ENCODE measurements around the gene SOCS7.

Gene SOCS7

GRCh38 chr17:38358586-38359513 is 7.2 kb downstream of the SOCS7 start:
- Histone ChIP-seq H3K4me3 (ENCODE audit: low read length) (no peak overlapping the region), H3K4me1 (ENCODE audit: insufficient read depth, low read length) (peaks cover 21% of the 10 kb centered on the region), H3K36me3 (ENCODE audit: insufficient read depth, low read length) (peaks cover 4% of the 10 kb centered on the region), H3K27me3 (ENCODE audit: insufficient read depth, low read length) (no peaks in the 10 kb centered on the region), H3K9me3 (ENCODE audit: low read length) (no peaks in the 10 kb centered on the region), H2AFZ (ENCODE audit: low read depth, low read length) (no peak overlapping the region)

GRCh38 chr17:38361694-38362465 is 10.2 kb downstream of the SOCS7 start:
- H3K36me3 ChIP-seq (ENCODE audit: insufficient read depth, low read length) = peaks cover 23% of the 10 kb centered on the region
- H3K9me3 ChIP-seq (ENCODE audit: low read length) = no peaks in the 10 kb centered on the region
- H2AFZ ChIP-seq (ENCODE audit: low read depth, low read length) = no peak overlapping the region
- H3K4me1 ChIP-seq (ENCODE audit: insufficient read depth, low read length) = peaks cover 7% of the 10 kb centered on the region
- no peaks in the 10 kb centered on the region for H3K27me3 ChIP-seq (ENCODE audit: insufficient read depth, low read length)
- H3K4me3 ChIP-seq (ENCODE audit: low read length) = no peak overlapping the region

GRCh38 chr17:38363016-38363415 is 11.4 kb downstream of the SOCS7 start:
- Histone ChIP-seq H3K9me3 (ENCODE audit: low read length) (no peaks in the 10 kb centered on the region), H3K36me3 (ENCODE audit: insufficient read depth, low read length) (peaks cover 29% of the 10 kb centered on the region), H3K4me1 (ENCODE audit: insufficient read depth, low read length) (peaks cover under 1% of the 10 kb centered on the region), H3K4me3 (ENCODE audit: low read length) (no peak overlapping the region), H3K27me3 (ENCODE audit: insufficient read depth, low read length) (no peaks in the 10 kb centered on the region), H2AFZ (ENCODE audit: low read depth, low read length) (no peak overlapping the region)

- Histone ChIP-seq H3K36me3 (ENCODE audit: insufficient read depth, low read length) (peaks cover 43% of the 10 kb centered on the region), H3K4me3 (ENCODE audit: low read length) (no peak overlapping the region), H3K9me3 (ENCODE audit: low read length) (no peaks in the 10 kb centered on the region), H2AFZ (ENCODE audit: low read depth, low read length) (no peak overlapping the region), H3K4me1 (ENCODE audit: insufficient read depth, low read length) (no peaks in the 10 kb centered on the region), H3K27me3 (ENCODE audit: insufficient read depth, low read length) (no peaks in the 10 kb centered on the region)
These were observed 13.1 kb downstream of the SOCS7 start for GRCh38 chr17:38364741-38365140.

- no peak overlapping the region for H2AFZ ChIP-seq (ENCODE audit: low read depth, low read length)
- H3K27me3 ChIP-seq (ENCODE audit: insufficient read depth, low read length) = no peaks in the 10 kb centered on the region
- H3K4me1 ChIP-seq (ENCODE audit: insufficient read depth, low read length) = no peaks in the 10 kb centered on the region
- H3K9me3 ChIP-seq (ENCODE audit: low read length) = peaks cover 3% of the 10 kb centered on the region
- no peak overlapping the region for H3K4me3 ChIP-seq (ENCODE audit: low read length)
- peaks cover 62% of the 10 kb centered on the region for H3K36me3 ChIP-seq (ENCODE audit: insufficient read depth, low read length)
These were observed 17.7 kb downstream of the SOCS7 start for GRCh38 chr17:38369124-38369886.

- Histone ChIP-seq H3K27me3 (ENCODE audit: insufficient read depth, low read length) (no peaks in the 10 kb centered on the region), H3K9me3 (ENCODE audit: low read length) (no peaks in the 10 kb centered on the region), H3K36me3 (ENCODE audit: insufficient read depth, low read length) (peaks cover 44% of the 10 kb centered on the region), H3K4me1 (ENCODE audit: insufficient read depth, low read length) (peaks cover 3% of the 10 kb centered on the region), H2AFZ (ENCODE audit: low read depth, low read length) (no peak overlapping the region), H3K4me3 (ENCODE audit: low read length) (no peak overlapping the region)
These were observed 27.8 kb downstream of the SOCS7 start for GRCh38 chr17:38379448-38379847.

- Histone ChIP-seq H3K4me3 (ENCODE audit: low read length) (no peak overlapping the region), H3K36me3 (ENCODE audit: insufficient read depth, low read length) (peaks cover 57% of the 10 kb centered on the region), H3K27me3 (ENCODE audit: insufficient read depth, low read length) (no peaks in the 10 kb centered on the region)
These were observed 43.4 kb downstream of the SOCS7 start for GRCh38 chr17:38395090-38395489.

GRCh38 chr17:38397227-38397626 is 45.6 kb downstream of the SOCS7 start:
- H3K36me3 ChIP-seq (ENCODE audit: insufficient read depth, low read length) = peaks cover 77% of the 10 kb centered on the region
- no peak overlapping the region for H2AFZ ChIP-seq (ENCODE audit: low read depth, low read length)
- no peaks in the 10 kb centered on the region for H3K9me3 ChIP-seq (ENCODE audit: low read length)
- no peaks in the 10 kb centered on the region for H3K27me3 ChIP-seq (ENCODE audit: insufficient read depth, low read length)
- H3K4me1 ChIP-seq (ENCODE audit: insufficient read depth, low read length) = no peaks in the 10 kb centered on the region
- no peak overlapping the region for H3K4me3 ChIP-seq (ENCODE audit: low read length)

More at GRCh38 chr17:38395090-38395489, 43.4 kb downstream of the SOCS7 start:
- H3K9me3 ChIP-seq (ENCODE audit: low read length) = no peaks in the 10 kb centered on the region
- no peaks in the 10 kb centered on the region for H3K4me1 ChIP-seq (ENCODE audit: insufficient read depth, low read length)
- no peak overlapping the region for H2AFZ ChIP-seq (ENCODE audit: low read depth, low read length)

GRCh38 chr17:38400286-38400685 is 48.6 kb downstream of the SOCS7 start:
- Histone ChIP-seq H3K9me3 (ENCODE audit: low read length) (no peaks in the 10 kb centered on the region), H3K36me3 (ENCODE audit: insufficient read depth, low read length) (peaks cover 63% of the 10 kb centered on the region), H3K4me1 (ENCODE audit: insufficient read depth, low read length) (no peaks in the 10 kb centered on the region), H3K4me3 (ENCODE audit: low read length) (no peak overlapping the region), H2AFZ (ENCODE audit: low read depth, low read length) (no peak overlapping the region), H3K27me3 (ENCODE audit: insufficient read depth, low read length) (no peaks in the 10 kb centered on the region)

GRCh38 chr17:38401459-38401858 is 49.8 kb downstream of the SOCS7 start:
- Histone ChIP-seq H2AFZ (ENCODE audit: low read depth, low read length) (no peak overlapping the region), H3K36me3 (ENCODE audit: insufficient read depth, low read length) (peaks cover 52% of the 10 kb centered on the region), H3K9me3 (ENCODE audit: low read length) (no peaks in the 10 kb centered on the region), H3K4me1 (ENCODE audit: insufficient read depth, low read length) (no peaks in the 10 kb centered on the region), H3K4me3 (ENCODE audit: low read length) (no peak overlapping the region), H3K27me3 (ENCODE audit: insufficient read depth, low read length) (no peaks in the 10 kb centered on the region)

GRCh38 chr17:38402897-38403296 is 51.3 kb downstream of the SOCS7 start:
- H3K27me3 ChIP-seq (ENCODE audit: insufficient read depth, low read length) = no peaks in the 10 kb centered on the region
- H3K4me1 ChIP-seq (ENCODE audit: insufficient read depth, low read length) = no peaks in the 10 kb centered on the region
- H3K4me3 ChIP-seq (ENCODE audit: low read length) = no peak overlapping the region
- H2AFZ ChIP-seq (ENCODE audit: low read depth, low read length) = no peak overlapping the region
- H3K36me3 ChIP-seq (ENCODE audit: insufficient read depth, low read length) = peaks cover 37% of the 10 kb centered on the region
- no peaks in the 10 kb centered on the region for H3K9me3 ChIP-seq (ENCODE audit: low read length)

GRCh38 chr17:38403491-38403890 is 51.8 kb downstream of the SOCS7 start:
- Histone ChIP-seq H3K4me3 (ENCODE audit: low read length) (no peak overlapping the region), H3K9me3 (ENCODE audit: low read length) (no peaks in the 10 kb centered on the region), H2AFZ (ENCODE audit: low read depth, low read length) (no peak overlapping the region), H3K27me3 (ENCODE audit: insufficient read depth, low read length) (no peaks in the 10 kb centered on the region), H3K36me3 (ENCODE audit: insufficient read depth, low read length) (peaks cover 33% of the 10 kb centered on the region), H3K4me1 (ENCODE audit: insufficient read depth, low read length) (no peaks in the 10 kb centered on the region)
